SK-N-SH (cell line): ENCODE measurements around the gene CLDN19. TPM values are rescaled to one million over a fixed set of nuclear protein-coding genes. Genes with fewer than 3 reads are reported as not detected.
A peak's percentile ranks its signal among the peaks of the same experiment; 100 is the strongest.

ENCODE experiments used
- CTCF ChIA-PET: fragments of 300-600, 350-600 bp; formaldehyde crosslinking; extraction: SDS; loops from one replicate; lab custom pipeline; 2021; lab: Yijun Ruan, JAX
- POLR2A ChIA-PET: fragments of 350-600 bp; sonication (Branson Sonifier 250); formaldehyde crosslinking; extraction: SDS; loops from one replicate; lab custom pipeline; 2020; ENCODE audit warnings: antibody characterized with exemption, inconsistent platforms; lab: Yijun Ruan, JAX
- DNase-seq: peaks from one replicate; pipeline ENCODE4 v3.0.0; 2012
- H2AFZ ChIP-seq: fragments of 200-600 bp; sonication (generic); 2 replicates; pipeline ENCODE4 v1.8.1; 2016; ENCODE audit warnings: antibody characterized with exemption, mild to moderate bottlenecking, low read depth
- H3F3A ChIP-seq: fragments of 200-600 bp; sonication (generic); replicated peaks from 2 replicates; pipeline ENCODE3; 2016; ENCODE audit warnings: antibody characterized with exemption, mild to moderate bottlenecking; ENCODE audit not compliant: insufficient read depth
- H3K27ac ChIP-seq, 2 experiments: fragments of 200-500 bp in 1 of 2; fragments of 200-600 bp in 1 of 2; sonication (Bioruptor generic) in 1 of 2; sonication (generic), shearing (Covaris generic) in 1 of 2; 2 replicates each; pipeline versions ENCODE4 v1.5.1 to v1.6.1; 2014 to 2016; ENCODE audit warnings: low read depth in 2 of 2, inconsistent platforms in 1 of 2, low read length in 1 of 2, mild to moderate bottlenecking in 1 of 2, mixed read lengths in 1 of 2
- H3K27me3 ChIP-seq: fragments of 200-600 bp; sonication (generic), shearing (Covaris generic); 2 replicates; pipeline ENCODE4 v1.6.1; 2016; ENCODE audit warnings: mixed run types; ENCODE audit not compliant: insufficient read depth
- H3K36me3 ChIP-seq, 2 experiments: fragments of 200-500 bp in 1 of 2; fragments of 200-600 bp in 1 of 2; sonication (Bioruptor generic) in 1 of 2; sonication (generic) in 1 of 2; replicated peaks in 1 of 2; 2 replicates each; pipeline versions ENCODE3 to v1.5.1; 2014 to 2016; ENCODE audit warnings: low read length in 1 of 2, mild to moderate bottlenecking in 1 of 2; ENCODE audit not compliant: insufficient read depth in 2 of 2, control insufficient read depth in 1 of 2
- H3K4me1 ChIP-seq, 2 experiments: fragments of 200-500 bp in 1 of 2; fragments of 200-600 bp in 1 of 2; sonication (Bioruptor generic) in 1 of 2; sonication (generic), shearing (Covaris generic) in 1 of 2; 2 replicates each; pipeline versions ENCODE4 v1.5.1 to v1.6.1; 2014 to 2016; ENCODE audit warnings: low read depth in 1 of 2, low read length in 1 of 2, mixed run types in 1 of 2; ENCODE audit not compliant: insufficient read depth in 2 of 2, control insufficient read depth in 1 of 2
- H3K4me2 ChIP-seq: fragments of 200-600 bp; sonication (generic), shearing (Covaris generic); 2 replicates; pipeline ENCODE4 v1.6.1; 2017; ENCODE audit warnings: mixed run types
- H3K4me3 ChIP-seq, 2 experiments: fragments of 200-500 bp in 1 of 2; fragments of 200-600 bp in 1 of 2; sonication (Bioruptor generic) in 1 of 2; sonication (generic), shearing (Covaris generic) in 1 of 2; 2 replicates each; pipeline versions ENCODE4 v1.5.1 to v1.8.1; 2014 to 2016; ENCODE audit warnings: low read depth in 2 of 2, inconsistent platforms in 1 of 2, low read length in 1 of 2, mild to moderate bottlenecking in 1 of 2, mixed read lengths in 1 of 2, moderate library complexity in 1 of 2
- H3K79me2 ChIP-seq: fragments of 200-600 bp; sonication (generic); 2 replicates; pipeline ENCODE4 v1.8.1; 2017; ENCODE audit warnings: mild to moderate bottlenecking; ENCODE audit not compliant: insufficient read depth
- H3K9ac ChIP-seq: fragments of 200-600 bp; sonication (generic); 2 replicates; pipeline ENCODE4 v1.6.1; 2017; ENCODE audit warnings: mixed run types
- H3K9me2 ChIP-seq: fragments of 200-600 bp; sonication (generic); 2 replicates; pipeline ENCODE4 v1.6.1; 2017; ENCODE audit warnings: mixed run types
- H3K9me3 ChIP-seq: fragments of 200-600 bp; sonication (generic); 2 replicates; pipeline ENCODE4 v1.6.1; 2017; ENCODE audit warnings: mixed run types, mild to moderate bottlenecking, moderate library complexity
- H4K20me1 ChIP-seq: fragments of 200-600 bp; sonication (generic); 2 replicates; pipeline ENCODE4 v1.6.1; 2017; ENCODE audit warnings: mild to moderate bottlenecking, mixed run types; ENCODE audit not compliant: insufficient read depth
- CHD2 ChIP-seq: fragments of 150-350 bp; IDR thresholded peaks from 2 replicates; pipeline ENCODE4 v1.6.1; 2018; ENCODE audit warnings: low read length; ENCODE audit not compliant: partially characterized antibody
- EP300 ChIP-seq, 2 experiments: IDR thresholded peaks; 2 replicates each; pipeline versions ENCODE4 v1.4.0 to v1.6.1; 2012; ENCODE audit warnings: borderline replicate concordance in 1 of 2, low read depth in 1 of 2, low read length in 1 of 2
- EZH2phosphoT487 ChIP-seq: fragments of 200-600 bp; sonication (generic); IDR thresholded peaks from 2 replicates; pipeline ENCODE4 v1.6.1; 2017; ENCODE audit warnings: low read depth, mixed run types, mild to moderate bottlenecking, antibody characterized with exemption, moderate library complexity, borderline replicate concordance
- FOSL2 ChIP-seq: IDR thresholded peaks from 2 replicates; pipeline ENCODE4 v1.4.0; 2012; ENCODE audit warnings: low read depth, mild to moderate bottlenecking, moderate library complexity, borderline replicate concordance
- FOXJ3 ChIP-seq: sonication (generic); formaldehyde crosslinking; IDR thresholded peaks from 2 replicates; pipeline ENCODE4 v1.5.1; 2020; ENCODE audit warnings: mild to moderate bottlenecking, missing genetic modification reagents
- GABPA ChIP-seq: IDR thresholded peaks from 2 replicates; pipeline ENCODE4 v1.4.0; 2012; ENCODE audit warnings: low read depth, mild to moderate bottlenecking
- GATA2 ChIP-seq: sonication (generic); formaldehyde crosslinking; IDR thresholded peaks from 2 replicates; pipeline ENCODE4 v1.5.0; 2020; ENCODE audit warnings: mild to moderate bottlenecking, missing genetic modification reagents
- IRF3 ChIP-seq: fragments of 150-350 bp; IDR thresholded peaks from 2 replicates; pipeline ENCODE4 v1.6.1; 2016; ENCODE audit warnings: mild to moderate bottlenecking, low read depth, low read length
- MEF2A ChIP-seq: IDR thresholded peaks from 2 replicates; pipeline ENCODE4 v1.4.0; 2012; ENCODE audit warnings: low read depth, borderline replicate concordance
- NFIC ChIP-seq: IDR thresholded peaks from 2 replicates; pipeline ENCODE4 v1.4.0; 2012; ENCODE audit warnings: borderline replicate concordance
- NRF1 ChIP-seq: IDR thresholded peaks from 2 replicates; pipeline ENCODE4 v1.6.1; 2012; ENCODE audit warnings: low read depth, mild to moderate bottlenecking, low read length
- PBX3 ChIP-seq: IDR thresholded peaks from 2 replicates; pipeline ENCODE4; 2012
- POLR2AphosphoS5 ChIP-seq: IDR thresholded peaks from 2 replicates; pipeline ENCODE4 v1.6.1; 2012; ENCODE audit warnings: low read depth, low read length
- RAD21 ChIP-seq: IDR thresholded peaks from 2 replicates; pipeline ENCODE4 v1.6.1; 2012; ENCODE audit warnings: mild to moderate bottlenecking, low read length
- RCOR1 ChIP-seq: fragments of 150-350 bp; IDR thresholded peaks from 2 replicates; pipeline ENCODE4 v1.6.1; 2017; ENCODE audit warnings: antibody characterized with exemption, low read length
- REST ChIP-seq: IDR thresholded peaks from 2 replicates; pipeline ENCODE4 v1.6.1; 2012; ENCODE audit warnings: mild to moderate bottlenecking, low read depth, low read length, moderate library complexity
- RFX5 ChIP-seq: IDR thresholded peaks from 2 replicates; pipeline ENCODE4 v1.6.1; 2012; ENCODE audit warnings: mild to moderate bottlenecking, improper control_type of control experiment, low read length
- SIN3A ChIP-seq: IDR thresholded peaks from 2 replicates; pipeline ENCODE4 v1.6.1; 2012; ENCODE audit warnings: low read depth, mild to moderate bottlenecking, low read length, moderate library complexity, borderline replicate concordance
- SMC3 ChIP-seq: IDR thresholded peaks from 2 replicates; pipeline ENCODE4 v1.6.1; 2012; ENCODE audit warnings: low read depth, low read length, improper control_type of control experiment
- TAF1 ChIP-seq: IDR thresholded peaks from 2 replicates; pipeline ENCODE4 v1.6.1; 2012; ENCODE audit warnings: low read depth, mild to moderate bottlenecking, low read length, moderate library complexity, borderline replicate concordance
- TEAD4 ChIP-seq: IDR thresholded peaks from 2 replicates; pipeline ENCODE4 v1.4.0; 2012; ENCODE audit warnings: mild to moderate bottlenecking, borderline replicate concordance; ENCODE audit not compliant: insufficient read depth
- USF1 ChIP-seq: IDR thresholded peaks from 2 replicates; pipeline ENCODE4 v1.4.0; 2012; ENCODE audit warnings: low read depth, borderline replicate concordance
- USF2 ChIP-seq: fragments of 150-350 bp; IDR thresholded peaks from 2 replicates; pipeline ENCODE4 v1.6.1; 2017; ENCODE audit warnings: antibody characterized with exemption, low read length, low read depth, borderline replicate concordance
- YY1 ChIP-seq: IDR thresholded peaks from 2 replicates; pipeline ENCODE4 v1.4.0; 2012; ENCODE audit warnings: low read depth, mild to moderate bottlenecking
- whole genome bisulfite sequencing: methylation state at CpG from one replicate; pipeline ENCODE4 v1.1.6; 2017; ENCODE audit warnings: low lambda C conversion rate; 5-methylcytosine and 5-hydroxymethylcytosine counted together
- polyA plus RNA-seq, 3 experiments: library from polyadenylated mRNA; depleted of rRNA; stranded (reverse); fragments of >200 nt; gene quantifications; 2 replicates each; pipeline ENCODE4 v1.2.3, GENCODE V29; 2012

Gene CLDN19
- polyA plus RNA-seq, 1 of the 3 experiments (the other 2 are of a cell fraction): not detected

GRCh38 chr1:42756956-42757891 is 17.2 kb upstream of the CLDN19 start:
- DNase-seq: peak; percentile 82
- Histone ChIP-seq H3K27me3 (no peaks in the 10 kb centered on the region), H3K79me2 (peaks cover 3% of the 10 kb centered on the region; the same call in 1 of the 2 replicates), H4K20me1 (no peaks in the 10 kb centered on the region), H2AFZ (no peak overlapping the region), H3K27ac (peak overlapping the region in 1 of 2 experiments; percentile 0; a peak in 1 of 4 replicates), H3K4me3 (no peak overlapping the region; a peak in 1 of 4 replicates), H3K36me3 (peaks cover 66 to 75% of the 10 kb centered on the region in 2 experiments), H3K4me1 (no peaks in the 10 kb centered on the region; a peak in 1 of 4 replicates), H3K4me2 (no peak overlapping the region), H3F3A (peaks cover 8% of the 10 kb centered on the region), H3K9me2 (no peaks in the 10 kb centered on the region), H3K9me3 (no peaks in the 10 kb centered on the region), H3K9ac (no peak overlapping the region)
- ChIA-PET CTCF (interaction anchor here (0.6 to 2.9 kb wide), 26 partner anchors 8 to 1242 kb away, joined by 3 to 17 read pairs (median 4); partner anchors contain the start of genes C1orf50, P3H1 and YBX1), POLR2A (no interaction called here)
- WGBS: 63% methylated on average over 16 of the region's 17 CpGs
- TF ChIP-seq REST (no peak), GATA2 (CRISPR knock-in tag) (no peak), RAD21 (peak; percentile 60), FOSL2 (no peak), FOXJ3 (CRISPR knock-in tag) (no peak), POLR2AphosphoS5 (no peak), YY1 (no peak), EP300 (IDR thresholded peaks at IDR 0.05; ENCODE audit: borderline replicate concordance in 1 of 2, low read depth in 1 of 2, low read length in 1 of 2) (no peak), SIN3A (no peak), MEF2A (no peak), CHD2 (peak; percentile 29), PBX3 (no peak), TEAD4 (no peak), NFIC (no peak), GABPA (0 out of 2 replicates have a peak, but pooled peaks have one; percentile 31), RFX5 (no peak), USF2 (no peak), USF1 (no peak), IRF3 (no peak), TAF1 (no peak), RCOR1 (no peak), EZH2phosphoT487 (no peak), NRF1 (no peak), SMC3 (peak; percentile 64)
